Omental fat pad (tissue), 4 donors: ENCODE measurements around the gene RPS26. TPM values are rescaled to one million over a fixed set of nuclear protein-coding genes. Genes with fewer than 3 reads are reported as not detected.

Experiments used
- ATAC-seq: fragments of 150-250 bp; one replicate; pipeline ENCODE4 v1.9.1; 2016; ENCODE audit warnings: mild to moderate bottlenecking, moderate library complexity; ENCODE audit not compliant: low FRiP score
- DNase-seq: peaks from one replicate; pipeline ENCODE4 v3.0.0-alpha.2; 2019; ENCODE audit warnings: low spot score
- CTCF ChIP-seq, 3 donors: fragments of 450-650 bp; IDR thresholded peaks; one replicate each; pipeline ENCODE4 v1.5.1; 2016 to 2017; ENCODE audit warnings: antibody characterized with exemption in 3 of 3, mild to moderate bottlenecking in 3 of 3, moderate library complexity in 2 of 3
- total RNA-seq, 4 donors: library from RNA; depleted of rRNA; stranded (reverse); fragments of >200 nt; gene quantifications; one replicate each; pipeline ENCODE4 v1.1.0, GENCODE V29; 2016

The RPS26 gene
- total RNA-seq, 4 donors from 2014 or later = 482 to 1,592 (median 1,024) TPM

- peak; percentile 51 for ATAC-seq
- no peak for DNase-seq
- no peak for TF ChIP-seq CTCF (IDR thresholded peaks at IDR 0.05)
Observed at GRCh38 chr12:56029166-56029519, 12.6 kb upstream of the RPS26 start.

DNA sequence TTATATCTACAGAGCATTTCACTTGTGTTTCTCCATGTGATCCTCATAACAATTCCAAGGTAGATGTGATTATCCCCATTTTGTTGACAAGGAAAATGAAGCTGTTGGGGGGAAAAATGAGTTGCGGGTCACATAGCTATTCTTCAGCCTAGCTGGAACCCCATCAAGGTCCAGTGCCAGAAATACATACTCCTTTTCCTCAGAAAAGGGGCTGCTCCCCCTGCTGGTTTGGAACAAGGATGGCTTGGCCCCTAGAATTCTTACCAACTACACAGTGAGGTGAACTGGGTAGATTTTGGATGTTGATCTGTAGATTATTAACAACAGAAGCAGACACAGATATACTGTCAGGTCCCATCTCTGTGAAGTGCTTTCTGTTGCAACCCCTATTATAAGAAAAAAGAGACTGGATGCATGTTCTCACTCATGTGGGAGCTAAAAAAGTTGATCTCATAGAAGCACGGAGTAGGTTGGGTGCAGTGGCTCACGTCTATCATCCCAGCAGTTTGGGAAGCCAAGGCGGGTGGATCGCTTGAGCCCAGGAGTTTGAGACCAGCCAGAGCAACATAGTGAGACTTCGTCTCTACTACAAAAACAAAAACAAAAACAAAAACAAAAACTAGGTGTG, 11.9 kb upstream of the RPS26 start:
- DNase-seq (no peak), ATAC-seq (peak; percentile 40)
- TF ChIP-seq CTCF (IDR thresholded peaks at IDR 0.05) = peak in 1 of 3 donors; percentile 38

GRCh38 chr12:56031987-56032386, 9.7 kb upstream of the RPS26 start:
- TF ChIP-seq CTCF (IDR thresholded peaks at IDR 0.05) = no peak
- DNase-seq (no peak), ATAC-seq (no peak)

DNA sequence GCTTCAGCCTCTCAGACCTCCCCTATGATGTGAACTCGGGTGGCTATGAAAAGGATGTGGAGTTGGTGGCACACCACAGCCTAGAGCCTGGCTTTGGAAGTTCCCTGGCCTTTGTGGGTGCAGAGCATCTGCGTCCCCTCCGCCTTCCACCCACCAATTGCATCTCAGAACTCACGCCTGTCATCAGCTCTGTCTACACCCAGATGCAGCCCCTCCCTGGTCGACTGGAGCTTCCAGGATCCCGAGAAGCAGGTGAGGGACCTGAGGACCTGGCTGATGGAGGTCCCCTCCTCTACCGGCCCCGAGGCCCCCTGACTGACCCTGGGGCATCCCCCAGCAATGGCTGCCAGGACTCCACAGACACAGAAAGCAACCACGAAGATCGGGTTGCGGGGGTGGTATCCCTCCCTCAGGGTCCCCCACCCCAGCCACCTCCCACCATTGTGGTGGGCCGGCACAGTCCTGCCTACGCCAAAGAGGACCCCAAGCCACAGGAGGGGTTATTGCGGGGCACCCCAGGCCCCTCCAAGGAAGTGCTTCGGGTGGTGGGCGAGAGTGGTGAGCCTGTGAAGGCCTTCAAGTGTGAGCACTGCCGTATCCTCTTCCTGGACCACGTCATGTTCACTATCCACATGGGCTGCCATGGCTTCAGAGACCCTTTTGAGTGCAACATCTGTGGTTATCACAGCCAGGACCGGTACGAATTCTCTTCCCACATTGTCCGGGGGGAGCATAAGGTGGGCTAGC, 7.0 kb upstream of the RPS26 start:
- ATAC-seq (peak; percentile 17), DNase-seq (no peak)
- TF ChIP-seq CTCF (IDR thresholded peaks at IDR 0.05) = no peak

DNA sequence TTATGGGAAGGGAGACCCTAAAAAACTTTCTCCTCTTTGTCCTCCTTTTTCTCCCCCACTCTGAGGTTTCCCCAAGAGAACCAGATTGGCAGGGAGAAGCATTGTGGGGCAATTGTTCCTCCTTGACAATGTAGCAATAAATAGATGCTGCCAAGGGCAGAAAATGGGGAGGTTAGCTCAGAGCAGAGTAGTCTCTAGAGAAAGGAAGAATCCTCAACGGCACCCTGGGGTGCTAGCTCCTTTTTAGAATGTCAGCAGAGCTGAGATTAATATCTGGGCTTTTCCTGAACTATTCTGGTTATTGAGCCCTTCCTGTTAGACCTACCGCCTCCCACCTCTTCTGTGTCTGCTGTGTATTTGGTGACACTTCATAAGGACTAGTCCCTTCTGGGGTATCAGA, 4.6 kb upstream of the RPS26 start:
- ATAC-seq (no peak), DNase-seq (no peak)
- TF ChIP-seq CTCF (IDR thresholded peaks at IDR 0.05) = no peak

DNA sequence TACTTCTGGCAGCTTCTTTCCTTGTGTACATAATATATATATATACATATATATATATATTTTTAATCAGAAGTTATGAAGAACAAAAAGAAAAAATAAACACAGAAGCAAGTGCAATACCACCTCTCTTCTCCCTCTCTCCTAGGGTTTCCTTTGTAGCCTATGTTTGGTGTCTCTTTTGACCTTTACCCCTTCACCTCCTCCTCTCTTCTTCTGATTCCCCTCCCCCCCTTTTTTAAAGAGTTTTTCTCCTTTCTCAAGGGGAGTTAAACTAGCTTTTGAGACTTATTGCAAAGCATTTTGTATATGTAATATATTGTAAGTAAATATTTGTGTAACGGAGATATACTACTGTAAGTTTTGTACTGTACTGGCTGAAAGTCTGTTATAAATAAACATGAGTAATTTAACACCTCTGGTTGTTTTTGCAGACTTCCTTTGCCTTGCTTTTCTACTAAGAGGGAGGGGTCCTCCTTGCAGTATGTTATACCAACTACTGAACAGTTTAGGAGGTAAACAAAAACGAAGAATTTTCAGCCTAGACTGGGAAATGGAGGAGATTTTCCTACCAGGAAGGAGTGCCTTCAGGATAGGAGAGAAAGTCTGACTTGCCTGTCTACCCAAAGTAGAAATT, 3.6 kb upstream of the RPS26 start:
- DNase-seq = no peak
- TF ChIP-seq CTCF (IDR thresholded peaks at IDR 0.05) = no peak
- ATAC-seq = no peak
